PC-3 (cell line): Measurements from ENCODE around the gene HINT3. TPM values are rescaled to one million over a fixed set of nuclear protein-coding genes. Genes with fewer than 3 reads are reported as not detected.

ENCODE experiments used
- ATAC-seq: fragments of 200-7000 bp; cut with Tn5 transposase; 2 replicates; pipeline ENCODE4 v1.9.1; 2020; ENCODE audit warnings: mild to moderate bottlenecking, moderate library complexity
- BruUV-seq: library from RNA; stranded (reverse); fragments of 400-500 nt; replicated peaks from 2 replicates; lab custom pipeline; 2021; lab: Mats Ljungman, UMichigan
- CTCF ChIA-PET: fragments of 300-600 bp; sonication (Branson Sonifier 250); formaldehyde crosslinking; loops from one replicate; lab custom pipeline; 2022; ENCODE audit warnings: antibody characterized with exemption; lab: Charles Lee
- POLR2A ChIA-PET: fragments of 300-600 bp; sonication (Branson Sonifier 250); formaldehyde crosslinking; loops from one replicate; lab custom pipeline; 2022; ENCODE audit warnings: antibody characterized with exemption; ENCODE audit not compliant: unreplicated experiment; lab: Charles Lee
- DNase-seq: peaks from one replicate; pipeline ENCODE4 v3.0.0-alpha.2; 2015
- H2AFZ ChIP-seq: fragments of 300-600 bp; sonication (generic); 2 replicates; pipeline ENCODE4 v1.6.0; 2016; ENCODE audit warnings: antibody characterized with exemption, low read length
- H3F3A ChIP-seq: fragments of 300-600 bp; sonication (generic); one replicate; pipeline ENCODE4 v1.6.0; 2017; ENCODE audit warnings: antibody characterized with exemption, low read length, control low read depth, mild to moderate bottlenecking; ENCODE audit not compliant: unreplicated experiment
- H3K27ac ChIP-seq: fragments of 300-600 bp; sonication (generic); 2 replicates; pipeline ENCODE4 v1.5.1; 2016; ENCODE audit warnings: mild to moderate bottlenecking, low read length
- H3K27me3 ChIP-seq: fragments of 300-600 bp; sonication (generic); 2 replicates; pipeline ENCODE4 v1.6.1; 2016; ENCODE audit warnings: low read length, mixed read lengths
- H3K36me3 ChIP-seq: fragments of 300-600 bp; sonication (generic); 2 replicates; pipeline ENCODE4 v1.6.1; 2016; ENCODE audit warnings: low read depth, mixed run types, low read length, mixed read lengths
- H3K4me1 ChIP-seq: fragments of 300-600 bp; sonication (generic); 2 replicates; pipeline ENCODE4 v1.5.1; 2016; ENCODE audit warnings: low read length; ENCODE audit not compliant: insufficient read depth
- H3K4me2 ChIP-seq: fragments of 300-600 bp; sonication (generic); 2 replicates; pipeline ENCODE4 v1.6.0; 2016; ENCODE audit warnings: low read length
- H3K4me3 ChIP-seq: fragments of 300-600 bp; sonication (generic); 2 replicates; pipeline ENCODE4 v1.5.1; 2016; ENCODE audit warnings: mild to moderate bottlenecking, low read length, mixed read lengths
- H3K79me2 ChIP-seq: fragments of 300-600 bp; sonication (generic); 2 replicates; pipeline ENCODE4 v1.6.1; 2017; ENCODE audit warnings: low read length, mixed read lengths
- H3K9ac ChIP-seq: fragments of 300-600 bp; sonication (generic); 2 replicates; pipeline ENCODE4 v1.6.0; 2016; ENCODE audit warnings: mild to moderate bottlenecking, low read length
- H3K9me2 ChIP-seq: fragments of 300-600 bp; sonication (generic); replicated peaks from 2 replicates; pipeline ENCODE4 v1.6.1; 2016; ENCODE audit warnings: mixed run types, low read length, mixed read lengths
- H3K9me3 ChIP-seq: fragments of 300-600 bp; sonication (generic); 2 replicates; pipeline ENCODE4 v1.6.1; 2016; ENCODE audit warnings: low read length, mixed read lengths
- H4K20me1 ChIP-seq: fragments of 300-600 bp; sonication (generic); 2 replicates; pipeline ENCODE4 v1.6.1; 2016; ENCODE audit warnings: low read length, mixed read lengths
- EZH2 ChIP-seq: fragments of 300-600 bp; sonication (generic); IDR thresholded peaks from one replicate; pipeline ENCODE4 v1.6.1; 2017; ENCODE audit warnings: antibody characterized with exemption, mild to moderate bottlenecking, low read length; ENCODE audit not compliant: unreplicated experiment
- EZH2phosphoT487 ChIP-seq: fragments of 300-600 bp; sonication (generic); IDR thresholded peaks from 2 replicates; pipeline ENCODE4 v1.6.1; 2018; ENCODE audit warnings: mild to moderate bottlenecking, antibody characterized with exemption, low read length, borderline replicate concordance
- intact Hi-C: fragments of 100-400 bp; cut with micrococcal nuclease; formaldehyde crosslinking; loops from 2 replicates; pipeline ENCODE4 v1.9.0; 2023
- total RNA-seq: library from RNA; depleted of rRNA; stranded (reverse); fragments of >200 nt; gene quantifications from 2 replicates; pipeline ENCODE4 v1.2.3, GENCODE V29; 2014
- TF ChIP-seq, protein P1 (sequence below): fragments of 300-600 bp; sonication (generic); conservative IDR thresholded peaks from 2 replicates; pipeline ENCODE4 v1.5.1; 2017; ENCODE audit warnings: antibody characterized with exemption, low read depth, mild to moderate bottlenecking, low read length

The HINT3 gene
- total RNA-seq, 1 experiment from 2014 or later: 7.8 TPM

DNA sequence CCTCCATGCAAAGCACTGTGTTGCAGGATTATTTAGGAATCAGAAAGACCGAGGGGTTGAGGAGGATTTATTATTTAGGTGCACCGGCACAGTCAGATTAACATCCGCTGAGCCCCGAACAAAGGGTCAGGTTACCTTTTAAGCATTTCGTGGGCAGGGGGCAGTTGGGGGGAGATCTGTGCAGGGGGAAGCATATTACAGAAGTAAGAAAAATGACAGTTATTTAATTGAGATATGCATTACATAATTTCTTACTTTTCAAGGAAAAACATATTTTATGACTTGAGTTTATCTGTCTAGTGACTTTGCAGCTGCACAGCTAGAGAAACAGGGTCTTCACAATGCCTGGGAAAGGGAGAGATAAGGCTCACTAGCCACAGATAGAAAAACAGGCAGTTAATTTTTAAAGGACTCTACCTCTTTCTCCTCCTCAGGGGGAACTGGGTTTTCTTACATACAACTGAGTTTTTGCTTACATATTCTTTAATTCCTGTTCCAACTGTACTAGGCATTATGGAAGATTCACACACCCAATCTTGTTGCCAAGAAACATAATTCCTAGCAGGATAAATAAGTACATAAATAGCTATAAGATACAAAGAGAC is 1.7 kb upstream of the HINT3 start:
- H3K4me2 ChIP-seq: no peak overlapping the region
- ChIA-PET POLR2A (no interaction called here), CTCF (interaction anchor here (1.1 kb wide), 1 partner anchor 55 kb away, joined by 4 read pairs; no protein-coding TSS in a partner anchor)
- no peaks in the 10 kb centered on the region for H3K9me2 ChIP-seq
- no peak overlapping the region for H3K27ac ChIP-seq
- no peak for DNase-seq
- H3K27me3 ChIP-seq: no peaks in the 10 kb centered on the region
- TF ChIP-seq EZH2 (no peak), EZH2phosphoT487 (no peak)
- TF ChIP-seq, protein P1, sequence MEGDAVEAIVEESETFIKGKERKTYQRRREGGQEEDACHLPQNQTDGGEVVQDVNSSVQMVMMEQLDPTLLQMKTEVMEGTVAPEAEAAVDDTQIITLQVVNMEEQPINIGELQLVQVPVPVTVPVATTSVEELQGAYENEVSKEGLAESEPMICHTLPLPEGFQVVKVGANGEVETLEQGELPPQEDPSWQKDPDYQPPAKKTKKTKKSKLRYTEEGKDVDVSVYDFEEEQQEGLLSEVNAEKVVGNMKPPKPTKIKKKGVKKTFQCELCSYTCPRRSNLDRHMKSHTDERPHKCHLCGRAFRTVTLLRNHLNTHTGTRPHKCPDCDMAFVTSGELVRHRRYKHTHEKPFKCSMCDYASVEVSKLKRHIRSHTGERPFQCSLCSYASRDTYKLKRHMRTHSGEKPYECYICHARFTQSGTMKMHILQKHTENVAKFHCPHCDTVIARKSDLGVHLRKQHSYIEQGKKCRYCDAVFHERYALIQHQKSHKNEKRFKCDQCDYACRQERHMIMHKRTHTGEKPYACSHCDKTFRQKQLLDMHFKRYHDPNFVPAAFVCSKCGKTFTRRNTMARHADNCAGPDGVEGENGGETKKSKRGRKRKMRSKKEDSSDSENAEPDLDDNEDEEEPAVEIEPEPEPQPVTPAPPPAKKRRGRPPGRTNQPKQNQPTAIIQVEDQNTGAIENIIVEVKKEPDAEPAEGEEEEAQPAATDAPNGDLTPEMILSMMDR: no peak
- H3K4me1 ChIP-seq: peaks cover 18% of the 10 kb centered on the region; the same call in 1 of the 2 replicates
- H3K79me2 ChIP-seq: peaks cover 19% of the 10 kb centered on the region
- H2AFZ ChIP-seq: 0 out of 2 replicates have a peak overlapping the region, but pooled peaks have one; percentile 30
- no peak overlapping the region for H3K4me3 ChIP-seq
- H3F3A ChIP-seq: no peaks in the 10 kb centered on the region
- no TSS peak for BruUV-seq
- H4K20me1 ChIP-seq: no peaks in the 10 kb centered on the region
- no peak overlapping the region for H3K9ac ChIP-seq
- intact Hi-C loops: loop anchor here (5.0 kb wide), 2 partner anchors 38 to 83 kb away; no protein-coding TSS in a partner anchor
- no peaks in the 10 kb centered on the region for H3K9me3 ChIP-seq
- no peaks in the 10 kb centered on the region for H3K36me3 ChIP-seq
- ATAC-seq: no peak

DNA sequence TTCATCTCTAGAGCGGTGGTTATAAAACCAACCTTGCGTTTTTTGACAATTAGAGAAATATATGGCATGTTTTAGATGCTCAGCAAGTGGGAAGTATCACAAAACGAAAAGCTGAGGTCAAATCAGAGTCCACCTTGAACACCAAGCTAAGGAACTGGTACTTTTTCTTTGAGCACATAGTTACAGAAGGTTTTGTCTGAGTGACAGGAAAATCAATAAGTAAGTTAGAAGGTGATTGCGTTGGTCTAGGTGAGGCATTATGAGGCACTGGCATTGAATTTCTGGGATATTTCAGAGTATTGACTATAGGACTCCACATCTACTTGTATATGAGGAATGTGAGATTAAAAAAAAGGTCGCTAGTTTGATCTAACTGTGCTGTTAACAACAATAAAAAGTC is 597 bp upstream of the HINT3 start:
- intact Hi-C loops: loop anchor here (1.0 to 5.0 kb wide), 3 partner anchors 84 to 176 kb away; no protein-coding TSS in a partner anchor
- Histone ChIP-seq H3K27me3 (no peaks in the 10 kb centered on the region), H4K20me1 (no peaks in the 10 kb centered on the region), H3F3A (no peaks in the 10 kb centered on the region), H3K4me1 (peaks cover 10% of the 10 kb centered on the region; the same call in 1 of the 2 replicates), H3K9me2 (no peaks in the 10 kb centered on the region), H3K4me2 (peak overlapping the region; percentile 84), H3K4me3 (peak overlapping the region; percentile 98), H3K27ac (no peak overlapping the region), H3K9me3 (no peaks in the 10 kb centered on the region), H3K79me2 (peaks cover 19% of the 10 kb centered on the region), H3K36me3 (no peaks in the 10 kb centered on the region), H3K9ac (peak overlapping the region; percentile 93; the same call in 1 of the 2 replicates), H2AFZ (peak overlapping the region; percentile 99)
- DNase-seq: no peak
- ATAC-seq: no peak
- BruUV-seq: TSS peak; percentile 83
- CTCF ChIA-PET: interaction anchor here (0.6 to 1.1 kb wide), 13 partner anchors 12 to 1681 kb away, joined by 3 to 7 read pairs (median 4); partner anchors contain the start of genes NCOA7 and TRMT11
- TF ChIP-seq, protein P1: no peak
- no peak for TF ChIP-seq EZH2
- no peak for TF ChIP-seq EZH2phosphoT487
- POLR2A ChIA-PET: interaction anchor here (0.5 to 0.7 kb wide), 4 partner anchors 9 to 166 kb away, joined by 3 to 4 read pairs (median 4); no protein-coding TSS in a partner anchor

DNA sequence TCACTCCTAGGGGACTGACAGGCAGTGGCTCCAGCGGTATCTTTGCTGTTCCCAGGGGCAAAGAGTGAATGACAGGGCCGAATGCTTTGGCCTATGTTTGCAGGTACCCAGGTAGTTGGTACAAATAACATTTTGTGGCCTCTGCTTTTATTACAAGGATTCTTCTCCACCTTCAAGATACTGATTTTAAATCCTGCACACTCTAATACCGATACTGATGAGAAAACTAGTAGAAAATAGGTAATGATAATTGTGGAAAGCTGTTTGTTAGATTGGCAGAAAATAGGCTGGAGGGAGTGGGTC is 772 bp downstream of the HINT3 start:
- H3K9ac ChIP-seq: peak overlapping the region; percentile 93
- BruUV-seq: no TSS peak
- peaks cover 10% of the 10 kb centered on the region; the same call in 1 of the 2 replicates for H3K4me1 ChIP-seq
- H4K20me1 ChIP-seq: no peaks in the 10 kb centered on the region
- intact Hi-C loops: loop anchor here (1.0 to 5.0 kb wide), 2 partner anchors 17 to 85 kb away; no protein-coding TSS in a partner anchor
- H3K27ac ChIP-seq: peak overlapping the region; percentile 43; the same call in 1 of the 2 replicates
- peaks cover 19% of the 10 kb centered on the region for H3K79me2 ChIP-seq
- ATAC-seq (no peak), DNase-seq (no peak)
- POLR2A ChIA-PET: no interaction called here
- H3F3A ChIP-seq: no peaks in the 10 kb centered on the region
- peak overlapping the region; percentile 84 for H3K4me2 ChIP-seq
- H3K9me3 ChIP-seq: no peaks in the 10 kb centered on the region
- TF ChIP-seq, protein P1: no peak
- TF ChIP-seq EZH2 (no peak), EZH2phosphoT487 (no peak)
- no peaks in the 10 kb centered on the region for H3K36me3 ChIP-seq
- peak overlapping the region; percentile 99 for H2AFZ ChIP-seq
- H3K4me3 ChIP-seq: peak overlapping the region; percentile 98
- CTCF ChIA-PET: interaction anchor here (0.7 kb wide), 1 partner anchor 742 kb away, joined by 3 read pairs; no protein-coding TSS in a partner anchor
- no peaks in the 10 kb centered on the region for H3K27me3 ChIP-seq
- H3K9me2 ChIP-seq: no peaks in the 10 kb centered on the region
